ENCODE measurements around the gene CABP1. TPM values are rescaled to one million over a fixed set of nuclear protein-coding genes. Genes with fewer than 3 reads are reported as not detected.

The CABP1 gene
- total and polyA plus RNA-seq, 10 of the 15 experiments (the other 5 are each of a cell fraction or from before 2014, with no cell fraction given), result 0.16 to 2.4 (median 0.80) TPM; not detected in 2

GRCh38 chr12:120686690-120687577 is 46.5 kb downstream of the CABP1 start, which contains the start of gene MLEC (continued):
- peak; percentile 83 for TF ChIP-seq MLLT1 (IDR thresholded peaks at IDR 0.05)
- peak; percentile 70 to 74; a peak in 3 of 4 replicates for TF ChIP-seq IKZF2 (IDR thresholded peaks at IDR 0.05)
- TF ChIP-seq SPI1 (IDR thresholded peaks at IDR 0.05; ENCODE audit: borderline replicate concordance, insufficient read depth, low read depth, low read length), result peak; percentile 72
- TF ChIP-seq PKNOX1 (IDR thresholded peaks at IDR 0.05), result peak; percentile 75
- peak; percentile 78 for TF ChIP-seq CBFB (IDR thresholded peaks at IDR 0.05; ENCODE audit: low read depth)
- TF ChIP-seq, protein P1, sequence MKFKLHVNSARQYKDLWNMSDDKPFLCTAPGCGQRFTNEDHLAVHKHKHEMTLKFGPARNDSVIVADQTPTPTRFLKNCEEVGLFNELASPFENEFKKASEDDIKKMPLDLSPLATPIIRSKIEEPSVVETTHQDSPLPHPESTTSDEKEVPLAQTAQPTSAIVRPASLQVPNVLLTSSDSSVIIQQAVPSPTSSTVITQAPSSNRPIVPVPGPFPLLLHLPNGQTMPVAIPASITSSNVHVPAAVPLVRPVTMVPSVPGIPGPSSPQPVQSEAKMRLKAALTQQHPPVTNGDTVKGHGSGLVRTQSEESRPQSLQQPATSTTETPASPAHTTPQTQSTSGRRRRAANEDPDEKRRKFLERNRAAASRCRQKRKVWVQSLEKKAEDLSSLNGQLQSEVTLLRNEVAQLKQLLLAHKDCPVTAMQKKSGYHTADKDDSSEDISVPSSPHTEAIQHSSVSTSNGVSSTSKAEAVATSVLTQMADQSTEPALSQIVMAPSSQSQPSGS (IDR thresholded peaks at IDR 0.05; ENCODE audit: low read length), result 0 out of 2 replicates have a peak, but pooled peaks have one; percentile 11
- no peak for TF ChIP-seq KDM1A (IDR thresholded peaks at IDR 0.05; ENCODE audit: borderline replicate concordance)
- no peak for TF ChIP-seq MTA3 (IDR thresholded peaks at IDR 0.05; ENCODE audit: borderline replicate concordance, low read length)
- peak; percentile 81; the same call in 1 of the 2 replicates for TF ChIP-seq TCF3 (IDR thresholded peaks at IDR 0.05; ENCODE audit: borderline replicate concordance, insufficient read depth, low read depth, low read length)
- TF ChIP-seq PAX8 (IDR thresholded peaks at IDR 0.05), result no peak
- TF ChIP-seq, protein P2, sequence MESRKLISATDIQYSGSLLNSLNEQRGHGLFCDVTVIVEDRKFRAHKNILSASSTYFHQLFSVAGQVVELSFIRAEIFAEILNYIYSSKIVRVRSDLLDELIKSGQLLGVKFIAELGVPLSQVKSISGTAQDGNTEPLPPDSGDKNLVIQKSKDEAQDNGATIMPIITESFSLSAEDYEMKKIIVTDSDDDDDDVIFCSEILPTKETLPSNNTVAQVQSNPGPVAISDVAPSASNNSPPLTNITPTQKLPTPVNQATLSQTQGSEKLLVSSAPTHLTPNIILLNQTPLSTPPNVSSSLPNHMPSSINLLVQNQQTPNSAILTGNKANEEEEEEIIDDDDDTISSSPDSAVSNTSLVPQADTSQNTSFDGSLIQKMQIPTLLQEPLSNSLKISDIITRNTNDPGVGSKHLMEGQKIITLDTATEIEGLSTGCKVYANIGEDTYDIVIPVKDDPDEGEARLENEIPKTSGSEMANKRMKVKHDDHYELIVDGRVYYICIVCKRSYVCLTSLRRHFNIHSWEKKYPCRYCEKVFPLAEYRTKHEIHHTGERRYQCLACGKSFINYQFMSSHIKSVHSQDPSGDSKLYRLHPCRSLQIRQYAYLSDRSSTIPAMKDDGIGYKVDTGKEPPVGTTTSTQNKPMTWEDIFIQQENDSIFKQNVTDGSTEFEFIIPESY (IDR thresholded peaks at IDR 0.05), result no peak
- TF ChIP-seq PRDM15 (CRISPR knock-in tag; IDR thresholded peaks at IDR 0.05), result no peak
- no peak for TF ChIP-seq MEF2B (IDR thresholded peaks at IDR 0.05; ENCODE audit: partially characterized antibody, poor library complexity, severe bottlenecking)
- TF ChIP-seq POLR2AphosphoS2 (IDR thresholded peaks at IDR 0.05; ENCODE audit: low read depth, low read length), result no peak
- TF ChIP-seq, protein P3, sequence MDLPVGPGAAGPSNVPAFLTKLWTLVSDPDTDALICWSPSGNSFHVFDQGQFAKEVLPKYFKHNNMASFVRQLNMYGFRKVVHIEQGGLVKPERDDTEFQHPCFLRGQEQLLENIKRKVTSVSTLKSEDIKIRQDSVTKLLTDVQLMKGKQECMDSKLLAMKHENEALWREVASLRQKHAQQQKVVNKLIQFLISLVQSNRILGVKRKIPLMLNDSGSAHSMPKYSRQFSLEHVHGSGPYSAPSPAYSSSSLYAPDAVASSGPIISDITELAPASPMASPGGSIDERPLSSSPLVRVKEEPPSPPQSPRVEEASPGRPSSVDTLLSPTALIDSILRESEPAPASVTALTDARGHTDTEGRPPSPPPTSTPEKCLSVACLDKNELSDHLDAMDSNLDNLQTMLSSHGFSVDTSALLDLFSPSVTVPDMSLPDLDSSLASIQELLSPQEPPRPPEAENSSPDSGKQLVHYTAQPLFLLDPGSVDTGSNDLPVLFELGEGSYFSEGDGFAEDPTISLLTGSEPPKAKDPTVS (IDR thresholded peaks at IDR 0.05; ENCODE audit: low read depth, low read length), result no peak
- TF ChIP-seq POU2F2 (IDR thresholded peaks at IDR 0.05; ENCODE audit: borderline replicate concordance, low read depth, low read length), result peak; percentile 76; the same call in 1 of the 3 replicates
